Measurements from ENCODE around the gene COLGALT1.

Gene COLGALT1

DNA sequence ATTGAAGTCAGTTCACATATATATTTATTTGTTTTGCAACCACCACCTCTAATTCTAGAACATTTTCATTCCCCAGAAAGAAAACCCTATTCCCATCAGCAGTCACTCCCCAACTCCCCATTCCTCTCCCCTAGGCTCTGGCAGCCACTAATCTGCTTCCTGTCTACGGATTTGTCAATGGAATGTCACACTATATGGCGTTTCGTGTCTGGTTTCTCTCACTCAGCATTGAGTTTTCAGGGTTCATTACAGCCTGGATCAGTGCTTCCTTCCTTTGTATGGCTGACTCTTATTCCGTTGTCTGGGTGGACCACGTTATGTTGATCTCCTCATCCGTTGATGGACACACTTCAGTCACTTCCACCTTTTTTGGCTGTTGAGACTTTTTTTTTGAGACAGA is 9.3 kb downstream of the COLGALT1 start (continued):
- no peak for TF ChIP-seq ZNF514 (tag by site-specific recombination; IDR thresholded peaks at IDR 0.05)
- TF ChIP-seq ZNF155 (tag by site-specific recombination; IDR thresholded peaks at IDR 0.05), result no peak
- TF ChIP-seq ZNF184 (tag by site-specific recombination; IDR thresholded peaks at IDR 0.05), result no peak
- no peak for TF ChIP-seq SETDB1 (IDR thresholded peaks at IDR 0.05; ENCODE audit: insufficient read length, low read length)
- TF ChIP-seq, protein P1, sequence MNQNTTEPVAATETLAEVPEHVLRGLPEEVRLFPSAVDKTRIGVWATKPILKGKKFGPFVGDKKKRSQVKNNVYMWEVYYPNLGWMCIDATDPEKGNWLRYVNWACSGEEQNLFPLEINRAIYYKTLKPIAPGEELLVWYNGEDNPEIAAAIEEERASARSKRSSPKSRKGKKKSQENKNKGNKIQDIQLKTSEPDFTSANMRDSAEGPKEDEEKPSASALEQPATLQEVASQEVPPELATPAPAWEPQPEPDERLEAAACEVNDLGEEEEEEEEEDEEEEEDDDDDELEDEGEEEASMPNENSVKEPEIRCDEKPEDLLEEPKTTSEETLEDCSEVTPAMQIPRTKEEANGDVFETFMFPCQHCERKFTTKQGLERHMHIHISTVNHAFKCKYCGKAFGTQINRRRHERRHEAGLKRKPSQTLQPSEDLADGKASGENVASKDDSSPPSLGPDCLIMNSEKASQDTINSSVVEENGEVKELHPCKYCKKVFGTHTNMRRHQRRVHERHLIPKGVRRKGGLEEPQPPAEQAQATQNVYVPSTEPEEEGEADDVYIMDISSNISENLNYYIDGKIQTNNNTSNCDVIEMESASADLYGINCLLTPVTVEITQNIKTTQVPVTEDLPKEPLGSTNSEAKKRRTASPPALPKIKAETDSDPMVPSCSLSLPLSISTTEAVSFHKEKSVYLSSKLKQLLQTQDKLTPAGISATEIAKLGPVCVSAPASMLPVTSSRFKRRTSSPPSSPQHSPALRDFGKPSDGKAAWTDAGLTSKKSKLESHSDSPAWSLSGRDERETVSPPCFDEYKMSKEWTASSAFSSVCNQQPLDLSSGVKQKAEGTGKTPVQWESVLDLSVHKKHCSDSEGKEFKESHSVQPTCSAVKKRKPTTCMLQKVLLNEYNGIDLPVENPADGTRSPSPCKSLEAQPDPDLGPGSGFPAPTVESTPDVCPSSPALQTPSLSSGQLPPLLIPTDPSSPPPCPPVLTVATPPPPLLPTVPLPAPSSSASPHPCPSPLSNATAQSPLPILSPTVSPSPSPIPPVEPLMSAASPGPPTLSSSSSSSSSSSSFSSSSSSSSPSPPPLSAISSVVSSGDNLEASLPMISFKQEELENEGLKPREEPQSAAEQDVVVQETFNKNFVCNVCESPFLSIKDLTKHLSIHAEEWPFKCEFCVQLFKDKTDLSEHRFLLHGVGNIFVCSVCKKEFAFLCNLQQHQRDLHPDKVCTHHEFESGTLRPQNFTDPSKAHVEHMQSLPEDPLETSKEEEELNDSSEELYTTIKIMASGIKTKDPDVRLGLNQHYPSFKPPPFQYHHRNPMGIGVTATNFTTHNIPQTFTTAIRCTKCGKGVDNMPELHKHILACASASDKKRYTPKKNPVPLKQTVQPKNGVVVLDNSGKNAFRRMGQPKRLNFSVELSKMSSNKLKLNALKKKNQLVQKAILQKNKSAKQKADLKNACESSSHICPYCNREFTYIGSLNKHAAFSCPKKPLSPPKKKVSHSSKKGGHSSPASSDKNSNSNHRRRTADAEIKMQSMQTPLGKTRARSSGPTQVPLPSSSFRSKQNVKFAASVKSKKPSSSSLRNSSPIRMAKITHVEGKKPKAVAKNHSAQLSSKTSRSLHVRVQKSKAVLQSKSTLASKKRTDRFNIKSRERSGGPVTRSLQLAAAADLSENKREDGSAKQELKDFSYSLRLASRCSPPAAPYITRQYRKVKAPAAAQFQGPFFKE (tag by site-specific recombination; IDR thresholded peaks at IDR 0.05; ENCODE audit: borderline replicate concordance), result no peak
- no peak for TF ChIP-seq ZNF571 (tag by site-specific recombination; IDR thresholded peaks at IDR 0.05)

DNA sequence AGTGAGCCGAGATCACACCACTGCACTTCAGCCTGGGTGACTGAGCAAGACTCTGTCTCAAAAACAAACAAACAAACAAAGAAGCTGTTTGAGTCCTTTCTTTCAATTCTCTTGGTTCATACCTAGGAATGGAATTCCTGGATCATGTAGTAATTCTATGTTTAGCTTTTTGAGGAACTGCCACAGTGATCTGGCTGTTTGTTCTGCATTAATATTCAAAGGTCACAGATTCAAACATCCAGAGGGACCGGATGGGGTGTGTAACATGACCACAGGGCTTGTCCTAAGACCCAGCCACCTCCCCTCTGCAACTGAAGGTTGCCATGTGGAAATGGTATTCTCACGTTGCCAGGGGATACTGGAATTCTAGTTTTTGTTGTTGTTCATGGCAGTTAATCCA is 10.2 kb downstream of the COLGALT1 start:
- no peak overlapping the region for H3K4me3 ChIP-seq (ENCODE audit: low read depth, low read length)
- no peak for TF ChIP-seq ZNF548 (tag by site-specific recombination; IDR thresholded peaks at IDR 0.05)
- ChIA-PET CTCF (interaction anchor here (0.7 to 1.5 kb wide), 3 partner anchors 9 to 136 kb away, joined by 3 to 4 read pairs (median 3); no protein-coding TSS in a partner anchor), POLR2A (no interaction called here)
- H3K27ac ChIP-seq (ENCODE audit: extremely low read depth, low read depth, low read length), result no peak overlapping the region
- no peaks in the 10 kb centered on the region for H3K9me3 ChIP-seq (ENCODE audit: control insufficient read depth, insufficient read depth, low read depth, low read length)
- peaks cover 49 to 58% of the 10 kb centered on the region in 2 experiments; a peak in 2 of 3 replicates for H3K36me3 ChIP-seq (ENCODE audit: control insufficient read depth in 2 of 2, insufficient read depth in 1 of 2, low read length in 2 of 2)
- no peaks in the 10 kb centered on the region for H3K4me1 ChIP-seq (ENCODE audit: control insufficient read depth, insufficient read depth, low read length)

DNA sequence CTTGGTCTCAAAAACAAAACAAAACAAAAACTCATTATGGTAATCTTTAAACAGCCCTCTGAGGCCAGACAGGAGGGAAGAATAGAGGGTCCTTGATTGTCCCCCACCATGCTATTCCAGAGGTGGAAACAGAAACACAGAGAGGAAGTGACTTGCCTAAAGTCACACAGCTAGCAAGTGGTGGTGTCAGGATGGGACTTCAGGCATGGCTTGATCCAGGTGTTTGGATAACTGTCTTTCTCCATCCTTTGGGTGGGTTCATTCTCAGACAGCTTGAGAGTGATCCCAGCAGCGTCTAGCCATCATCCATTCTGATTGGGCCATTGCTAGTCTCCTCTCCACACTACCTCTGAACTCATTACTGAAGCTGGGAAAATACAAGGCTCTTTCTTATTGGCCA is 12.5 kb downstream of the COLGALT1 start:
- no peaks in the 10 kb centered on the region for H3K9me3 ChIP-seq (ENCODE audit: control insufficient read depth, insufficient read depth, low read depth, low read length)
- no peak overlapping the region for H3K27ac ChIP-seq (ENCODE audit: extremely low read depth, low read depth, low read length)
- ChIA-PET CTCF (no interaction called here), POLR2A (interaction anchor here (1.0 kb wide), 1 partner anchor 9 kb away, joined by 3 read pairs; no protein-coding TSS in a partner anchor)
- peaks cover 50 to 66% of the 10 kb centered on the region in 2 experiments; a peak in 2 of 3 replicates for H3K36me3 ChIP-seq (ENCODE audit: control insufficient read depth in 2 of 2, insufficient read depth in 1 of 2, low read length in 2 of 2)
- no peaks in the 10 kb centered on the region for H3K4me1 ChIP-seq (ENCODE audit: control insufficient read depth, insufficient read depth, low read length)
- H3K4me3 ChIP-seq (ENCODE audit: low read depth, low read length), result no peak overlapping the region
- TF ChIP-seq SP3 (tag by site-specific recombination; IDR thresholded peaks at IDR 0.05), result no peak
- TF ChIP-seq, protein P2, sequence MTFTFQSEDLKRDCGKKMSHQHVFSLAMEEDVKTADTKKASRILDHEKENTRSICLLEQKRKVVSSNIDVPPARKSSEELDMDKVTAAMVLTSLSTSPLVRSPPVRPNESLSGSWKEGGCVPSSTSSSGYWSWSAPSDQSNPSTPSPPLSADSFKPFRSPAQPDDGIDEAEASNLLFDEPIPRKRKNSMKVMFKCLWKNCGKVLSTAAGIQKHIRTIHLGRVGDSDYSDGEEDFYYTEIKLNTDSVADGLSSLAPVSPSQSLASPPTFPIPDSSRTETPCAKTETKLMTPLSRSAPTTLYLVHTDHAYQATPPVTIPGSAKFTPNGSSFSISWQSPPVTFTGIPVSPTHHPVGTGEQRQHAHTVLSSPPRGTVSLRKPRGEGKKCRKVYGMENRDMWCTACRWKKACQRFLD (tag by site-specific recombination; IDR thresholded peaks at IDR 0.05), result no peak
- no peak for TF ChIP-seq ZFP37 (tag by site-specific recombination; IDR thresholded peaks at IDR 0.05)
- TF ChIP-seq, protein P3, sequence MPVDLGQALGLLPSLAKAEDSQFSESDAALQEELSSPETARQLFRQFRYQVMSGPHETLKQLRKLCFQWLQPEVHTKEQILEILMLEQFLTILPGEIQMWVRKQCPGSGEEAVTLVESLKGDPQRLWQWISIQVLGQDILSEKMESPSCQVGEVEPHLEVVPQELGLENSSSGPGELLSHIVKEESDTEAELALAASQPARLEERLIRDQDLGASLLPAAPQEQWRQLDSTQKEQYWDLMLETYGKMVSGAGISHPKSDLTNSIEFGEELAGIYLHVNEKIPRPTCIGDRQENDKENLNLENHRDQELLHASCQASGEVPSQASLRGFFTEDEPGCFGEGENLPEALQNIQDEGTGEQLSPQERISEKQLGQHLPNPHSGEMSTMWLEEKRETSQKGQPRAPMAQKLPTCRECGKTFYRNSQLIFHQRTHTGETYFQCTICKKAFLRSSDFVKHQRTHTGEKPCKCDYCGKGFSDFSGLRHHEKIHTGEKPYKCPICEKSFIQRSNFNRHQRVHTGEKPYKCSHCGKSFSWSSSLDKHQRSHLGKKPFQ (tag by site-specific recombination; IDR thresholded peaks at IDR 0.05), result no peak
- TF ChIP-seq, protein P4, sequence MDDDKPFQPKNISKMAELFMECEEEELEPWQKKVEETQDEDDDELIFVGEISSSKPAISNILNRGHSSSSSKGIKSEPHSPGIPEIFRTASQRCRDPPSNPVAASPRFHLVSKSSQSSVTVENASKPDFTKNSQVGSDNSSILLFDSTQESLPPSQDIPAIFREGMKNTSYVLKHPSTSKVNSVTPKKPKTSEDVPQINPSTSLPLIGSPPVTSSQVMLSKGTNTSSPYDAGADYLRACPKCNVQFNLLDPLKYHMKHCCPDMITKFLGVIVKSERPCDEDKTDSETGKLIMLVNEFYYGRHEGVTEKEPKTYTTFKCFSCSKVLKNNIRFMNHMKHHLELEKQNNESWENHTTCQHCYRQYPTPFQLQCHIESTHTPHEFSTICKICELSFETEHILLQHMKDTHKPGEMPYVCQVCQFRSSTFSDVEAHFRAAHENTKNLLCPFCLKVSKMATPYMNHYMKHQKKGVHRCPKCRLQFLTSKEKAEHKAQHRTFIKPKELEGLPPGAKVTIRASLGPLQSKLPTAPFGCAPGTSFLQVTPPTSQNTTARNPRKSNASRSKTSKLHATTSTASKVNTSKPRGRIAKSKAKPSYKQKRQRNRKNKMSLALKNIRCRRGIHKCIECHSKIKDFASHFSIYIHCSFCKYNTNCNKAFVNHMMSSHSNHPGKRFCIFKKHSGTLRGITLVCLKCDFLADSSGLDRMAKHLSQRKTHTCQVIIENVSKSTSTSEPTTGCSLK (tag by site-specific recombination; IDR thresholded peaks at IDR 0.05), result no peak
- TF ChIP-seq, protein P5, sequence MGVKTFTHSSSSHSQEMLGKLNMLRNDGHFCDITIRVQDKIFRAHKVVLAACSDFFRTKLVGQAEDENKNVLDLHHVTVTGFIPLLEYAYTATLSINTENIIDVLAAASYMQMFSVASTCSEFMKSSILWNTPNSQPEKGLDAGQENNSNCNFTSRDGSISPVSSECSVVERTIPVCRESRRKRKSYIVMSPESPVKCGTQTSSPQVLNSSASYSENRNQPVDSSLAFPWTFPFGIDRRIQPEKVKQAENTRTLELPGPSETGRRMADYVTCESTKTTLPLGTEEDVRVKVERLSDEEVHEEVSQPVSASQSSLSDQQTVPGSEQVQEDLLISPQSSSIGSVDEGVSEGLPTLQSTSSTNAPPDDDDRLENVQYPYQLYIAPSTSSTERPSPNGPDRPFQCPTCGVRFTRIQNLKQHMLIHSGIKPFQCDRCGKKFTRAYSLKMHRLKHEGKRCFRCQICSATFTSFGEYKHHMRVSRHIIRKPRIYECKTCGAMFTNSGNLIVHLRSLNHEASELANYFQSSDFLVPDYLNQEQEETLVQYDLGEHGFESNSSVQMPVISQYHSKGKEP (tag by site-specific recombination; IDR thresholded peaks at IDR 0.05), result no peak
- no peak for TF ChIP-seq ZNF560 (tag by site-specific recombination; IDR thresholded peaks at IDR 0.05; ENCODE audit: borderline replicate concordance)
- TF ChIP-seq, protein P6, sequence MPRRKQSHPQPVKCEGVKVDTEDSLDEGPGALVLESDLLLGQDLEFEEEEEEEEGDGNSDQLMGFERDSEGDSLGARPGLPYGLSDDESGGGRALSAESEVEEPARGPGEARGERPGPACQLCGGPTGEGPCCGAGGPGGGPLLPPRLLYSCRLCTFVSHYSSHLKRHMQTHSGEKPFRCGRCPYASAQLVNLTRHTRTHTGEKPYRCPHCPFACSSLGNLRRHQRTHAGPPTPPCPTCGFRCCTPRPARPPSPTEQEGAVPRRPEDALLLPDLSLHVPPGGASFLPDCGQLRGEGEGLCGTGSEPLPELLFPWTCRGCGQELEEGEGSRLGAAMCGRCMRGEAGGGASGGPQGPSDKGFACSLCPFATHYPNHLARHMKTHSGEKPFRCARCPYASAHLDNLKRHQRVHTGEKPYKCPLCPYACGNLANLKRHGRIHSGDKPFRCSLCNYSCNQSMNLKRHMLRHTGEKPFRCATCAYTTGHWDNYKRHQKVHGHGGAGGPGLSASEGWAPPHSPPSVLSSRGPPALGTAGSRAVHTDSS (tag by site-specific recombination; IDR thresholded peaks at IDR 0.05), result no peak
- TF ChIP-seq ZNF837 (tag by site-specific recombination; IDR thresholded peaks at IDR 0.05), result no peak
- TF ChIP-seq ZSCAN16 (tag by site-specific recombination; IDR thresholded peaks at IDR 0.05), result no peak
